ENCODE results near the gene KAT6B.

KAT6B gene

DNA sequence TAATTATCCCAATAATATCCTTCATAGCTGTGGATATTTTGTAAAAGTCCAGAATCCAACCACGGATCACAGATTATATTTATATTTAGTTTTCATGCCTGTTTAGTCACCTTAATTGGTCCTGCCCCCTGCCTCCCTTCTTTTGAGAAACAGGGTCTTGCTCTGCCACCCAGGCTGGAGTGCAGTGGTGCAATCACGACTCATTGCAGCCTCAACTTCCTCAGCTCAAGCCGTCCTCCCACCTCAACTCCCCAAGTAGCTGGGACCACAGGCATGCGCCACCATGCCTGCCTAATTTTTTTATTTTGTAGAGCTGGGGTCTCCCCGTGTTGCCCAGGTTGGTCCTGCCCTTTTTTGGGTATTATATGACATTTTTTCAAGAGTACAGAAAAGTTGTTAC, 129.4 kb downstream of the KAT6B start:
- POLR2A ChIA-PET, result no interaction called here
- CTCF ChIA-PET, result no interaction called here

DNA sequence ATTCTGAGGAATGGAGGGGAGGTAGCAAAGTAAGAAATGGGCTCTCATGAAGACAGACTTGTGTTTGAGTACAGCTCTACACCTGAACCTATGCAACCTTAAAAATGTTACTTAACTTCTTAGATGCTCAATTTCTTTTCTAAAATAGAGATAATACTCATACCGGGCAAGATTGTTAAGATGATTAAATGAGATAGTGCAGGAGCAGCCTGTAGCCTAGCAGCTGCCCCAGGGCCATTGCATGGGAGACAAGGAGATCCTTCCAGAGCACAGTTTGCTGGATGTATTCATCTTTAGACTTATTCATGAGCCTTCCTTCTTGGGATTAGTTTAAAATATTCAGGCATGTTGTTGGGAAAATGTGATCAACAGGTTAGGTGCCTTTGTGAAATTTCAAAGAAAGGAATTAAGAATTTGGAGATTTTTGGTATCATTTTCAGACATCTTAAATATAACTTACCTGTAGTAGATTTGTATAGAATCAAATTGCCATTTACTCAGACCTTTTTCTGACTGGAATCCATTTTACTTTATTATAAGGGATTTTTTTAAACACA, 130.2 kb downstream of the KAT6B start:
- ChIA-PET POLR2A (no interaction called here), CTCF (no interaction called here)
- no peak overlapping the region for H3K27ac ChIP-seq (ENCODE audit: extremely low read depth, low read depth, low read length)

More for the DNA sequence above, 129.4 kb downstream of the KAT6B start:
- Histone ChIP-seq H3K9me3 (ENCODE audit: control insufficient read depth, insufficient read depth, low read depth, low read length) (no peaks in the 10 kb centered on the region), H3K27ac (ENCODE audit: extremely low read depth, low read depth, low read length) (no peak overlapping the region), H3K4me1 (ENCODE audit: control insufficient read depth, insufficient read depth, low read length) (peaks cover 17% of the 10 kb centered on the region), H3K36me3 (ENCODE audit: control insufficient read depth in 2 of 2, insufficient read depth in 1 of 2, low read length in 2 of 2) (no peaks in the 10 kb centered on the region), H3K4me3 (ENCODE audit: low read depth, low read length) (no peak overlapping the region)
- TF ChIP-seq WT1 (tag by site-specific recombination; IDR thresholded peaks at IDR 0.05) (peak; percentile 38; the same call in 1 of the 2 replicates), ZNF146 (tag by site-specific recombination; IDR thresholded peaks at IDR 0.05) (no peak), ZNF2 (tag by site-specific recombination; IDR thresholded peaks at IDR 0.05) (no peak), ZNF600 (tag by site-specific recombination; IDR thresholded peaks at IDR 0.05) (0 out of 2 replicates have a peak, but pooled peaks have one; percentile 33), ZNF777 (tag by site-specific recombination; IDR thresholded peaks at IDR 0.05; ENCODE audit: borderline replicate concordance) (no peak), ZNF768 (tag by site-specific recombination; IDR thresholded peaks at IDR 0.05) (no peak), ZNF660 (tag by site-specific recombination; IDR thresholded peaks at IDR 0.05) (no peak), ZNF140 (tag by site-specific recombination; IDR thresholded peaks at IDR 0.05) (0 out of 2 replicates have a peak, but pooled peaks have one; percentile 0)
- TF ChIP-seq, protein P1, sequence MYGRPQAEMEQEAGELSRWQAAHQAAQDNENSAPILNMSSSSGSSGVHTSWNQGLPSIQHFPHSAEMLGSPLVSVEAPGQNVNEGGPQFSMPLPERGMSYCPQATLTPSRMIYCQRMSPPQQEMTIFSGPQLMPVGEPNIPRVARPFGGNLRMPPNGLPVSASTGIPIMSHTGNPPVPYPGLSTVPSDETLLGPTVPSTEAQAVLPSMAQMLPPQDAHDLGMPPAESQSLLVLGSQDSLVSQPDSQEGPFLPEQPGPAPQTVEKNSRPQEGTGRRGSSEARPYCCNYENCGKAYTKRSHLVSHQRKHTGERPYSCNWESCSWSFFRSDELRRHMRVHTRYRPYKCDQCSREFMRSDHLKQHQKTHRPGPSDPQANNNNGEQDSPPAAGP (tag by site-specific recombination; IDR thresholded peaks at IDR 0.05), result no peak
- TF ChIP-seq, protein P2, sequence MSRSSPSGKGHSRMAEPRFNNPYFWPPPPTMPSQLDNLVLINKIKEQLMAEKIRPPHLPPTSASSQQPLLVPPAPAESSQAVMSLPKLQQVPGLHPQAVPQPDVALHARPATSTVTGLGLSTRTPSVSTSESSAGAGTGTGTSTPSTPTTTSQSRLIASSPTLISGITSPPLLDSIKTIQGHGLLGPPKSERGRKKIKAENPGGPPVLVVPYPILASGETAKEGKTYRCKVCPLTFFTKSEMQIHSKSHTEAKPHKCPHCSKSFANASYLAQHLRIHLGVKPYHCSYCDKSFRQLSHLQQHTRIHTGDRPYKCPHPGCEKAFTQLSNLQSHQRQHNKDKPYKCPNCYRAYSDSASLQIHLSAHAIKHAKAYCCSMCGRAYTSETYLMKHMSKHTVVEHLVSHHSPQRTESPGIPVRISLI (tag by site-specific recombination; IDR thresholded peaks at IDR 0.05), result no peak

DNA sequence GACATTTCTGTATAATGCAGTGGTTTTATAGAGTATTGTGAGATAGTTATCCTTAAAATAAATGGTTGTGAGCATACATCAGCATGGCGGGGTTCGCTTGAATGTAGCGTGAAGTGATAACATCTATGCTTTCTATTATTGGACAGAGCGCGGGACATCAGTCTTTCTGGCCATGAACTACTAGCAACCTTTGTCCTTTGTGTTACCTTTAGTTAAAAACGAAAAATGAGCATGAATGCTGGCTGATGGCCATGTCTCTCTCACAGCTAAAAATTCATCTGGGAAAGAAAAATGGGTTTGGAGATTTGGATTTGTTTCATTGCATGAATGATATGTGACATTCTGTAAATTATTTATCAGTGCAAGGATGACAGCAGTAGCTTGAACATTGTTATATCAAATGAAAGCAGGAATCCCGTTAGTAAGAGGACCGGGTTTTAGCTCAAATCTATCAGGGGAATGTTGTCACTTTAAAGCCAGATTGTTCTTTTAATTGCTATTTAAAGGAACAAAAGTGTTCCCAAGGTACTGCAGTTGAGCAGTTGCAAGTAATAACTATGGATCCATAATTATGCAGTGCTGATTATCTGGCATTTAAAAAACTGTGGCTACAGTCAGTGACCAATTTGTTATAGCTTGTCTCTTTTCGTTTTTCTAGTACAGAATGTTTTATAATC, 131.0 kb downstream of the KAT6B start:
- Histone ChIP-seq H3K36me3 (ENCODE audit: control insufficient read depth in 2 of 2, insufficient read depth in 1 of 2, low read length in 2 of 2) (no peaks in the 10 kb centered on the region), H3K4me3 (ENCODE audit: low read depth, low read length) (no peak overlapping the region), H3K4me1 (ENCODE audit: control insufficient read depth, insufficient read depth, low read length) (peaks cover 31% of the 10 kb centered on the region), H3K9me3 (ENCODE audit: control insufficient read depth, insufficient read depth, low read depth, low read length) (no peaks in the 10 kb centered on the region), H3K27ac (ENCODE audit: extremely low read depth, low read depth, low read length) (no peak overlapping the region)
- ChIA-PET CTCF (no interaction called here), POLR2A (interaction anchor here (1.2 kb wide), 1 partner anchor 10 kb away, joined by 3 read pairs; no protein-coding TSS in a partner anchor)
- TF ChIP-seq ZNF654 (tag by site-specific recombination; IDR thresholded peaks at IDR 0.05; ENCODE audit: low read depth) (no peak), GFI1B (tag by site-specific recombination; IDR thresholded peaks at IDR 0.05) (no peak), ZNF433 (tag by site-specific recombination; IDR thresholded peaks at IDR 0.05; ENCODE audit: low read depth) (no peak), ZNF660 (tag by site-specific recombination; IDR thresholded peaks at IDR 0.05) (0 out of 2 replicates have a peak, but pooled peaks have one; percentile 42), HOXC10 (CRISPR knock-in tag; IDR thresholded peaks at IDR 0.05) (no peak), BCL11B (tag by site-specific recombination; IDR thresholded peaks at IDR 0.05; ENCODE audit: low read depth) (no peak), ZNF10 (tag by site-specific recombination; IDR thresholded peaks at IDR 0.05) (0 out of 2 replicates have a peak, but pooled peaks have one; percentile 10)
- TF ChIP-seq, protein P3, sequence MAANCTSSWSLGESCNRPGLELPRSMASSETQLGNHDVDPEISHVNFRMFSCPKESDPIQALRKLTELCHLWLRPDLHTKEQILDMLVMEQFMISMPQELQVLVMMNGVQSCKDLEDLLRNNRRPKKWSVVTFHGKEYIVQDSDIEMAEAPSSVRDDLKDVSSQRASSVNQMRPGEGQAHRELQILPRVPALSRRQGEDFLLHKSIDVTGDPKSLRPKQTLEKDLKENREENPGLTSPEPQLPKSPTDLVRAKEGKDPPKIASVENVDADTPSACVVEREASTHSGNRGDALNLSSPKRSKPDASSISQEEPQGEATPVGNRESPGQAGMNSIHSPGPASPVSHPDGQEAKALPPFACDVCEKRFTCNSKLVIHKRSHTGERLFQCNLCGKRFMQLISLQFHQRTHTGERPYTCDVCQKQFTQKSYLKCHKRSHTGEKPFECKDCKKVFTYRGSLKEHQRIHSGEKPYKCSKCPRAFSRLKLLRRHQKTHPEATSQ (tag by site-specific recombination; IDR thresholded peaks at IDR 0.05), result no peak
- TF ChIP-seq, protein P4, sequence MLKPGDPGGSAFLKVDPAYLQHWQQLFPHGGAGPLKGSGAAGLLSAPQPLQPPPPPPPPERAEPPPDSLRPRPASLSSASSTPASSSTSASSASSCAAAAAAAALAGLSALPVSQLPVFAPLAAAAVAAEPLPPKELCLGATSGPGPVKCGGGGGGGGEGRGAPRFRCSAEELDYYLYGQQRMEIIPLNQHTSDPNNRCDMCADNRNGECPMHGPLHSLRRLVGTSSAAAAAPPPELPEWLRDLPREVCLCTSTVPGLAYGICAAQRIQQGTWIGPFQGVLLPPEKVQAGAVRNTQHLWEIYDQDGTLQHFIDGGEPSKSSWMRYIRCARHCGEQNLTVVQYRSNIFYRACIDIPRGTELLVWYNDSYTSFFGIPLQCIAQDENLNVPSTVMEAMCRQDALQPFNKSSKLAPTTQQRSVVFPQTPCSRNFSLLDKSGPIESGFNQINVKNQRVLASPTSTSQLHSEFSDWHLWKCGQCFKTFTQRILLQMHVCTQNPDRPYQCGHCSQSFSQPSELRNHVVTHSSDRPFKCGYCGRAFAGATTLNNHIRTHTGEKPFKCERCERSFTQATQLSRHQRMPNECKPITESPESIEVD (tag by site-specific recombination; IDR thresholded peaks at IDR 0.05), result peak; percentile 50

More for the DNA sequence above, 130.2 kb downstream of the KAT6B start:
- Histone ChIP-seq H3K4me1 (ENCODE audit: control insufficient read depth, insufficient read depth, low read length) (peaks cover 24% of the 10 kb centered on the region), H3K36me3 (ENCODE audit: control insufficient read depth in 2 of 2, insufficient read depth in 1 of 2, low read length in 2 of 2) (no peaks in the 10 kb centered on the region), H3K4me3 (ENCODE audit: low read depth, low read length) (no peak overlapping the region), H3K9me3 (ENCODE audit: control insufficient read depth, insufficient read depth, low read depth, low read length) (no peaks in the 10 kb centered on the region)
- TF ChIP-seq ZNF623 (tag by site-specific recombination; IDR thresholded peaks at IDR 0.05) (peak; percentile 91), SCRT2 (tag by site-specific recombination; IDR thresholded peaks at IDR 0.05) (peak; percentile 91), ZNF664 (tag by site-specific recombination; IDR thresholded peaks at IDR 0.05) (peak; percentile 96), KLF9 (tag by site-specific recombination; IDR thresholded peaks at IDR 0.05; ENCODE audit: low read depth) (no peak), SCRT1 (tag by site-specific recombination; IDR thresholded peaks at IDR 0.05; ENCODE audit: borderline replicate concordance) (peak; percentile 85), ZNF596 (tag by site-specific recombination; IDR thresholded peaks at IDR 0.05) (no peak)
- TF ChIP-seq, protein P5, sequence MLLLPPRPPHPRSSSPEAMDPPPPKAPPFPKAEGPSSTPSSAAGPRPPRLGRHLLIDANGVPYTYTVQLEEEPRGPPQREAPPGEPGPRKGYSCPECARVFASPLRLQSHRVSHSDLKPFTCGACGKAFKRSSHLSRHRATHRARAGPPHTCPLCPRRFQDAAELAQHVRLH (tag by site-specific recombination; IDR thresholded peaks at IDR 0.05), result peak; percentile 63; the same call in 1 of the 2 replicates

All from HEK293 (cell line).